Kidney epithelial cell (primary cell): ENCODE measurements around the gene RCAN2. TPM values are rescaled to one million over a fixed set of nuclear protein-coding genes. Genes with fewer than 3 reads are reported as not detected.

ENCODE experiments used
- DNase-seq: peaks from one replicate; pipeline ENCODE4 v3.0.0-alpha.2; 2010; ENCODE audit warnings: low read depth
- H3K27me3 ChIP-seq: 2 replicates; pipeline ENCODE4 v1.6.0; 2011; ENCODE audit warnings: low read length; ENCODE audit not compliant: control insufficient read depth, insufficient read depth
- H3K36me3 ChIP-seq: 2 replicates; pipeline ENCODE4 v1.5.1; 2011; ENCODE audit warnings: low read length; ENCODE audit not compliant: control insufficient read depth, insufficient read depth
- H3K4me3 ChIP-seq: 2 replicates; pipeline ENCODE4 v1.5.1; 2011; ENCODE audit warnings: low read depth, mild to moderate bottlenecking, control low read depth, low read length
- CTCF ChIP-seq: IDR thresholded peaks from 2 replicates; pipeline ENCODE4 v1.5.1; 2011; ENCODE audit warnings: mild to moderate bottlenecking, moderate library complexity, low read length, control low read depth, inconsistent platforms; ENCODE audit not compliant: insufficient read depth, poor library complexity, severe bottlenecking
- total RNA-seq: library from RNA; depleted of rRNA; stranded (reverse); fragments of >200 nt; gene quantifications from 2 replicates; pipeline ENCODE4 v1.2.3, GENCODE V29; 2015

Gene RCAN2
- total RNA-seq, 1 donor from 2014 or later = 6.2 TPM

DNA sequence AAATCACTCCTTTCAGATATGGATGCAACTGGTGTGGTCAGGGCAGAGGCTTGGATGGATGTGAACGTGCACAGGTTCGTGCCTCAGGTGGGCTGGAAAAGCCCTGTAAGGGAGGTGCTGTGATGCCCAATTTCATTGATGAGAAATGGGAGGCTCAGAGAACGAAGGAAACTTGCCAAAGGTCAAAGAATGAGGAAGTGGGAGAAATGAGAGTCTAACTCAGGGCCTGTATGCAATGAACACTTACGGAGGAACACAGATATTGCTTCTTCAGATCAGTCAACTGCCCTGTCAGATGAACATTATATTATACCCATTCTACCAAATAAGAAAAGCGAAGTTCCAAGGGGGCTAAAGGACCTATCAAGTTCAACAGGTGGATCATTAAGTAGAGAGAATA lies 134.7 kb downstream of the RCAN2 start:
- Histone ChIP-seq H3K27me3 (no peaks in the 10 kb centered on the region), H3K4me3 (no peak overlapping the region), H3K36me3 (no peaks in the 10 kb centered on the region)
- DNase-seq = no peak
- TF ChIP-seq CTCF = no peak

- no peak for DNase-seq
- TF ChIP-seq CTCF = no peak
Measured at GRCh38 chr6:46353528-46353927, 137.7 kb downstream of the RCAN2 start.

GRCh38 chr6:46352541-46353268 lies 138.5 kb downstream of the RCAN2 start:
- no peak for TF ChIP-seq CTCF

More at GRCh38 chr6:46353528-46353927, 137.7 kb downstream of the RCAN2 start:
- Histone ChIP-seq H3K4me3 (no peak overlapping the region), H3K27me3 (no peaks in the 10 kb centered on the region), H3K36me3 (no peaks in the 10 kb centered on the region)

GRCh38 chr6:46350714-46351113 lies 140.5 kb downstream of the RCAN2 start:
- TF ChIP-seq CTCF = no peak

More at GRCh38 chr6:46352541-46353268, 138.5 kb downstream of the RCAN2 start:
- H3K36me3 ChIP-seq = no peaks in the 10 kb centered on the region
- H3K4me3 ChIP-seq = no peak overlapping the region
- no peaks in the 10 kb centered on the region for H3K27me3 ChIP-seq
- no peak for DNase-seq

DNA sequence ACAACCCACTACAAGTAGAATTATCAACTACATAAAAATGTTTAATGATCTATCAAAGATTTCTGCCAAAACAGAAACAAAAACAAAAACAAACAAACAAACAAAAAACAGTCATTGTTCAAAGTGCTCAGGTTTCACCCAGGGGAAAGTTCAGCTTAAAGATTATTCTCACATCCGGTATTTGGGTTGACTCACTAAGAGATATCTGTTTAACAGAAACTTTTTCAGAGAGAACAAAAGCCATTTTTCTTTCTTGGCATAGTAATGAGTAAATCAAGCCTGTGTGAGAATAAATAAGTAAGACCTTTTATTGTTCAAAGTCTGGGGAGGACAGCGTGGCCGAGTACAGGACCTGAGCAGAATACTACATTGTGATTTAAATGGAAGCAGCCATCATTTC lies 143.6 kb downstream of the RCAN2 start:
- DNase-seq = no peak
- Histone ChIP-seq H3K36me3 (no peaks in the 10 kb centered on the region), H3K4me3 (no peak overlapping the region), H3K27me3 (no peaks in the 10 kb centered on the region)
- no peak for TF ChIP-seq CTCF

More at GRCh38 chr6:46350714-46351113, 140.5 kb downstream of the RCAN2 start:
- no peaks in the 10 kb centered on the region for H3K27me3 ChIP-seq
- no peak for DNase-seq
- H3K4me3 ChIP-seq = no peak overlapping the region
- H3K36me3 ChIP-seq = no peaks in the 10 kb centered on the region

GRCh38 chr6:46340246-46340645 lies 151.0 kb downstream of the RCAN2 start:
- no peaks in the 10 kb centered on the region for H3K36me3 ChIP-seq
- no peak for TF ChIP-seq CTCF
- no peak overlapping the region for H3K4me3 ChIP-seq
- DNase-seq = no peak
- H3K27me3 ChIP-seq = no peaks in the 10 kb centered on the region
